ENCODE measurements around the gene EPHA6.

- TF ChIP-seq MYC (IDR thresholded peaks at IDR 0.05; ENCODE audit: low read depth, low read length) (no peak), POLR2AphosphoS5 (IDR thresholded peaks at IDR 0.05; ENCODE audit: insufficient read depth, low read depth, low read length) (no peak), GATA2 (IDR thresholded peaks at IDR 0.05; ENCODE audit: insufficient read depth, insufficient read length, low read depth, low read length) (no peak), CTCF (IDR thresholded peaks at IDR 0.05; ENCODE audit: extremely low read depth in 1 of 2, insufficient read depth in 1 of 2, low read depth in 1 of 2, low read length in 2 of 2) (no peak), POLR2A (IDR thresholded peaks at IDR 0.05; ENCODE audit: low read depth, low read length) (no peak), EZH2 (IDR thresholded peaks at IDR 0.05; ENCODE audit: borderline replicate concordance, low read depth, low read length, severe bottlenecking) (no peak)
These were observed 464.1 kb downstream of the EPHA6 start for GRCh38 chr3:97278506-97278905.

Data from endothelial cell of umbilical vein (primary cell).